Hepatocyte (in vitro differentiated cells): ENCODE data around the gene OR2Z1.

Source experiments
- CTCF ChIP-seq: fragments of 200-600 bp; sonication (generic); IDR thresholded peaks from 2 replicates; pipeline ENCODE4 v1.5.1; 2016; ENCODE audit warnings: antibody characterized with exemption, mild to moderate bottlenecking; ENCODE audit not compliant: poor library complexity
- EZH2 ChIP-seq: fragments of 200-600 bp; sonication (generic); IDR thresholded peaks from 2 replicates; pipeline ENCODE4 v1.6.1; 2016; ENCODE audit warnings: antibody characterized with exemption, mild to moderate bottlenecking, borderline replicate concordance
- EZH2phosphoT487 ChIP-seq: fragments of 200-600 bp; sonication (generic); IDR thresholded peaks from one replicate; pipeline ENCODE4 v1.6.1; 2018; ENCODE audit warnings: antibody characterized with exemption, mild to moderate bottlenecking, low read depth, moderate library complexity; ENCODE audit not compliant: unreplicated experiment, severe bottlenecking

GRCh38 chr19:8678244-8678807, 43.1 kb upstream of the OR2Z1 start:
- TF ChIP-seq CTCF: no peak
- no peak for TF ChIP-seq EZH2phosphoT487
- no peak for TF ChIP-seq EZH2
